Smooth muscle cell (in vitro differentiated cells): ENCODE measurements around the gene PBXIP1. TPM values are rescaled to one million over a fixed set of nuclear protein-coding genes. Genes with fewer than 3 reads are reported as not detected.

Experiments
- DNase-seq: peaks from one replicate; lab custom pipeline; 2025; ENCODE audit not compliant: unreplicated experiment; lab: John Stamatoyannopoulos, UW
- H2AFZ ChIP-seq: fragments of 200-600 bp; sonication (generic); 2 replicates; pipeline ENCODE4 v1.6.0; 2016; ENCODE audit warnings: antibody characterized with exemption, low read depth, mild to moderate bottlenecking
- H3F3A ChIP-seq: fragments of 200-600 bp; sonication (generic); 2 replicates; pipeline ENCODE4 v1.6.0; 2017; ENCODE audit warnings: antibody characterized with exemption, low read depth
- H3K27ac ChIP-seq: fragments of 200-600 bp; sonication (generic); 2 replicates; pipeline ENCODE4 v1.5.1; 2016; ENCODE audit warnings: low read depth, mild to moderate bottlenecking
- H3K27me3 ChIP-seq: fragments of 200-600 bp; sonication (generic); 2 replicates; pipeline ENCODE4 v1.6.1; 2016; ENCODE audit warnings: low read depth, mild to moderate bottlenecking
- H3K36me3 ChIP-seq: fragments of 200-600 bp; sonication (generic); 2 replicates; pipeline ENCODE4 v1.5.1; 2016; ENCODE audit warnings: low read depth
- H3K4me1 ChIP-seq: fragments of 200-600 bp; sonication (generic); 2 replicates; pipeline ENCODE4 v1.5.1; 2016; ENCODE audit warnings: low read depth
- H3K4me2 ChIP-seq: fragments of 200-600 bp; sonication (generic); 2 replicates; pipeline ENCODE4 v1.6.0; 2016; ENCODE audit warnings: mild to moderate bottlenecking
- H3K4me3 ChIP-seq: fragments of 200-600 bp; sonication (generic); 2 replicates; pipeline ENCODE4 v1.5.1; 2016; ENCODE audit warnings: mild to moderate bottlenecking
- H3K79me2 ChIP-seq: fragments of 200-600 bp; sonication (generic); 2 replicates; pipeline ENCODE4 v1.6.0; 2016; ENCODE audit warnings: low read depth, mild to moderate bottlenecking
- H3K9ac ChIP-seq: fragments of 200-600 bp; sonication (generic); 2 replicates; pipeline ENCODE4 v1.6.0; 2016; ENCODE audit warnings: low read depth
- H3K9me3 ChIP-seq: fragments of 200-600 bp; sonication (generic); replicated peaks from 2 replicates; pipeline ENCODE4 v1.5.1; 2016; ENCODE audit warnings: low read depth
- H4K20me1 ChIP-seq: fragments of 200-600 bp; sonication (generic); 2 replicates; pipeline ENCODE4 v1.6.0; 2016; ENCODE audit warnings: low read depth
- CTCF ChIP-seq: fragments of 200-600 bp; sonication (generic); IDR thresholded peaks from 2 replicates; pipeline ENCODE4 v1.5.1; 2017; ENCODE audit warnings: borderline replicate concordance, mild to moderate bottlenecking, antibody characterized with exemption; ENCODE audit not compliant: insufficient read depth, poor library complexity, severe bottlenecking
- WGBS: methylation state at CpG from one replicate; pipeline ENCODE4 v1.1.7; 2016; ENCODE audit warnings: low lambda C conversion rate; 5-methylcytosine and 5-hydroxymethylcytosine counted together
- polyA plus RNA-seq: library from polyadenylated mRNA; unstranded; fragments of >200 nt; fragmentation: Nextera tagmentation; extraction: Ambion mirVana; gene quantifications from 2 replicates; pipeline ENCODE4 v1.2.1, GENCODE V29; 2016
- total RNA-seq: library from RNA; depleted of rRNA; stranded (reverse); fragments of >200 nt; gene quantifications from 2 replicates; pipeline ENCODE4 v1.2.3, GENCODE V29; 2014

PBXIP1 gene
- total and polyA plus RNA-seq, 2 experiments from 2014 or later: 40.5 to 41.9 TPM

GRCh38 chr1:154956544-154956941 lies 644 bp upstream of the PBXIP1 start:
- no peaks in the 10 kb centered on the region for H3K36me3 ChIP-seq

DNA sequence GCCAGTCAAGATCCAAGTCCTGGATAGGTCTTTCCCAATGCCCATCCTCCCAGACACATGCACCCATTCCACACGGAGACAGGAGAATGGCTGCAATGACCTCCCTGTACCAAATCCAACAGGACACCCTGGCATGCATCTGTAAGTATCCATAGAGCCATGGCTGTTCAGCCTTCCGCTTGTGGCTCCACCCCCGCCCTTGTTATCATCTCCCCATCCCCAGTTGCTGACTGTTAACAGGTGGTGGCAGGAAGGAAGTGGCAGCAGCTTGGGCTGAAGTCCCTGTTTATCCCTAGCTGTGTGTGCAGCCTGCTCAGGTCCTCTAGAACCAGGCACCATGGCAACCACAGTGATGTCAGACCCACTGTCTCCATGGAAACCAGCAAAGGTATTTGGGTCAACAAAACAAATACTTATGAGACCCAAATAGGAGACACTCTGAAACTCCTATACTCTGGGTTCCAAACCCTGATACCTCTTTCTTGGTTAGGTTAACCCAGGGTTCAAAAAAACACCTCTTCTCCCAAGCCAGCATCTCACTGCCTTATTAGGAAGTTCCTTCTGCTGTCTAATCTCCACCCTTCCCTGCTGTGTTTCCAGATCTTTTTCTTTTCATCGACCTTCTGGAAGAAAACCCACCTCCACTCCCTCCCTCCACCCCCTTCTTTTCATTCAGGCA lies 721 bp downstream of the PBXIP1 start:
- Histone ChIP-seq H3K4me2 (peak overlapping the region; percentile 89), H4K20me1 (peaks cover 27% of the 10 kb centered on the region), H2AFZ (no peak overlapping the region), H3K79me2 (peaks cover 17% of the 10 kb centered on the region), H3K36me3 (no peaks in the 10 kb centered on the region), H3K9ac (peak overlapping the region; percentile 81), H3K9me3 (no peaks in the 10 kb centered on the region), H3K4me3 (peak overlapping the region; percentile 55), H3K4me1 (peaks cover 18% of the 10 kb centered on the region), H3K27ac (peak overlapping the region; percentile 91), H3K27me3 (no peaks in the 10 kb centered on the region), H3F3A (no peaks in the 10 kb centered on the region)
- 39% methylated on average over 4 of the region's 4 CpGs for WGBS
- no peak for TF ChIP-seq CTCF
- no peak for DNase-seq

More at GRCh38 chr1:154956544-154956941, 644 bp upstream of the PBXIP1 start:
- H3K4me1 ChIP-seq: peaks cover 26% of the 10 kb centered on the region
- peak overlapping the region; percentile 81 for H3K9ac ChIP-seq
- H3K9me3 ChIP-seq: no peaks in the 10 kb centered on the region
- DNase-seq: no peak
- no peaks in the 10 kb centered on the region for H3F3A ChIP-seq
- peak overlapping the region; percentile 91 for H3K27ac ChIP-seq
- no peak overlapping the region for H2AFZ ChIP-seq
- peaks cover 25% of the 10 kb centered on the region for H3K79me2 ChIP-seq
- H3K4me2 ChIP-seq: peak overlapping the region; percentile 89
- peaks cover 19% of the 10 kb centered on the region for H4K20me1 ChIP-seq
- 16% methylated on average over 6 of the region's 6 CpGs for WGBS
- H3K27me3 ChIP-seq: no peaks in the 10 kb centered on the region
- H3K4me3 ChIP-seq: peak overlapping the region; percentile 55
- no peak for TF ChIP-seq CTCF

DNA sequence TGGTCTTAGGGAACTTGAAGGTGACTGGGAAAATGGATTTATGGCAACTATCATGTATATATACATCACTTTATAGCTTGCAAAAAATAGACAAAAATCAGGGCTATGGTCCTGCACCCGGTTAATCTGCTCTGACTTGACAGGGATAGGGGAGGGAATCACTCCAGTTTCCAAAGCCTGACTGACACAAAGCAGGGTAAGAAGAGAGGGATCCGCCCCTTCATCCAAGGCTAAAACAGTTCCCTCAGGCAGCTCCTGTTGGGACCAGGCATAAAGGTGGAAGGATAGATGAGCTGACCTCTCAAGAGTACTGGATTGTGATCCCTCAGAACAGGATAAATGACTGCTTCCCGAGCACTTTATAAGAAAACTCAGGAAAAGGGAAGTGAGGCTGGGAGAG lies 1.4 kb downstream of the PBXIP1 start:
- H3K4me1 ChIP-seq: peaks cover 18% of the 10 kb centered on the region
- DNase-seq: no peak
- peak overlapping the region; percentile 89 for H3K4me2 ChIP-seq
- peaks cover 27% of the 10 kb centered on the region for H4K20me1 ChIP-seq
- WGBS: 88% methylated on average over 3 of the region's 3 CpGs
- peak overlapping the region; percentile 81 for H3K9ac ChIP-seq
- no peaks in the 10 kb centered on the region for H3K36me3 ChIP-seq
- no peak overlapping the region for H2AFZ ChIP-seq
- no peak for TF ChIP-seq CTCF
- peaks cover 17% of the 10 kb centered on the region for H3K79me2 ChIP-seq
- H3F3A ChIP-seq: no peaks in the 10 kb centered on the region
- no peaks in the 10 kb centered on the region for H3K27me3 ChIP-seq
- H3K9me3 ChIP-seq: no peaks in the 10 kb centered on the region
- H3K4me3 ChIP-seq: no peak overlapping the region
- peak overlapping the region; percentile 91 for H3K27ac ChIP-seq

DNA sequence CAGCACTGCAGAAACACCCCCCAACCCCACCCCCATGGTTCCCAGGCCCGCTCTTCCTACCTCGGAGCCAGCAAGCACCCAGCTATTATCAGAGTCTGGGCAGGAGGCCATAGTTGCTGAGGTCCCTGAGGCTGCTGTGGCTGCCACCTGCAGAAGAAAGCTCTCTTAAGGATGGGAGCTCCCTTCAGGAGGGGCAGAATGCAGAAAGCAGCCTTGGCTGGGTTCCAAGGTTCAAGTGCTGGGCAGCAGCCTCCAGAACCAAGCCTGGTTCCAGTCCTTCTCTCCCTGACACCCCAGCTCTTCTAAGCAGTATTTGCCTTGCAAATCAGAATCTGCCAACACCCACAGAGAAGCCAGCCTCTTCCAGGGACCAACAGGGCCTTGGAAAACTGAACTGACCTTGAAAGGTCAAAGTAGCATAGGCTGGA lies 2.3 kb downstream of the PBXIP1 start:
- no peak for TF ChIP-seq CTCF
- no peak overlapping the region for H3K27ac ChIP-seq
- H3K79me2 ChIP-seq: peaks cover 17% of the 10 kb centered on the region
- DNase-seq: no peak
- peaks cover 27% of the 10 kb centered on the region for H4K20me1 ChIP-seq
- H3F3A ChIP-seq: no peaks in the 10 kb centered on the region
- no peaks in the 10 kb centered on the region for H3K9me3 ChIP-seq
- no peaks in the 10 kb centered on the region for H3K36me3 ChIP-seq
- 100% methylated on average over 2 of the region's 2 CpGs for WGBS
- no peak overlapping the region for H3K4me2 ChIP-seq
- H3K4me1 ChIP-seq: peaks cover 18% of the 10 kb centered on the region
- no peak overlapping the region for H2AFZ ChIP-seq
- no peak overlapping the region for H3K4me3 ChIP-seq
- no peak overlapping the region for H3K9ac ChIP-seq
- H3K27me3 ChIP-seq: no peaks in the 10 kb centered on the region
